ENCODE data around the gene GPR151. TPM values are rescaled to one million over a fixed set of nuclear protein-coding genes. Genes with fewer than 3 reads are reported as not detected.

The GPR151 gene
- total RNA-seq, 2 donors from 2014 or later = 5.1 to 13.6 TPM

- Mint-ChIP-seq H3K27me3 (ENCODE audit: insufficient read depth) (no peaks in the 10 kb centered on the region), H3K4me1 (peaks cover 5% of the 10 kb centered on the region), H3K27ac (no peak overlapping the region), H3K4me3 (no peak overlapping the region), H3K9me3 (no peaks in the 10 kb centered on the region), H3K36me3 (ENCODE audit: low read depth) (peaks cover 35% of the 10 kb centered on the region)
- H3K36me3 ChIP-seq (ENCODE audit: control insufficient read depth, insufficient read depth, low read length) = peaks cover 89% of the 10 kb centered on the region
- H3K4me3 ChIP-seq (ENCODE audit: low read length) = no peak overlapping the region
- TF ChIP-seq CTCF (conservative IDR thresholded peaks at IDR 0.05) = no peak
- H3K4me1 ChIP-seq (ENCODE audit: control insufficient read depth, insufficient read depth, low read length) = no peaks in the 10 kb centered on the region
- 98% methylated on average over 4 of the region's 4 CpGs; no CpG with 5 or more reads in 1 of the 2 experiments for WGBS, 2 experiments (ENCODE audit: insufficient coverage in 1 of 2, insufficient read length in 1 of 2)
- no peak for DNase-seq
- no peak overlapping the region for H3K9ac ChIP-seq (ENCODE audit: extremely low read depth, low read length, poor library complexity, severe bottlenecking)
- no peaks in the 10 kb centered on the region for H3K27me3 ChIP-seq (ENCODE audit: control insufficient read depth, insufficient read depth, low read length, poor library complexity, severe bottlenecking)
- H3K27ac ChIP-seq (ENCODE audit: low read depth, low read length) = no peak overlapping the region
- H3K9me3 ChIP-seq (ENCODE audit: control insufficient read depth, low read length) = no peaks in the 10 kb centered on the region
These were observed 16.3 kb downstream of the GPR151 start for GRCh38 chr5:146499680-146500079.

- Mint-ChIP-seq H3K4me1 (peaks cover 5% of the 10 kb centered on the region), H3K36me3 (ENCODE audit: low read depth) (peaks cover 36% of the 10 kb centered on the region), H3K4me3 (no peak overlapping the region), H3K27me3 (ENCODE audit: insufficient read depth) (no peaks in the 10 kb centered on the region), H3K27ac (no peak overlapping the region), H3K9me3 (no peaks in the 10 kb centered on the region)
- no peak for DNase-seq
- TF ChIP-seq CTCF (conservative IDR thresholded peaks at IDR 0.05) = no peak
- Histone ChIP-seq H3K9me3 (ENCODE audit: control insufficient read depth, low read length) (no peaks in the 10 kb centered on the region), H3K4me3 (ENCODE audit: low read length) (no peak overlapping the region), H3K9ac (ENCODE audit: extremely low read depth, low read length, poor library complexity, severe bottlenecking) (no peak overlapping the region), H3K4me1 (ENCODE audit: control insufficient read depth, insufficient read depth, low read length) (no peaks in the 10 kb centered on the region), H3K27ac (ENCODE audit: low read depth, low read length) (no peak overlapping the region), H3K27me3 (ENCODE audit: control insufficient read depth, insufficient read depth, low read length, poor library complexity, severe bottlenecking) (no peaks in the 10 kb centered on the region), H3K36me3 (ENCODE audit: control insufficient read depth, insufficient read depth, low read length) (peaks cover 82% of the 10 kb centered on the region)
- 78 to 85% methylated on average over 2 of the region's 2 CpGs for WGBS, 2 experiments (ENCODE audit: insufficient coverage in 1 of 2, insufficient read length in 1 of 2)
These were observed 21.3 kb downstream of the GPR151 start for GRCh38 chr5:146494656-146495055.

GRCh38 chr5:146490089-146490843, 25.7 kb downstream of the GPR151 start:
- no peaks in the 10 kb centered on the region for H3K9me3 ChIP-seq (ENCODE audit: control insufficient read depth, low read length)
- no peak for DNase-seq
- Mint-ChIP-seq H3K36me3 (ENCODE audit: low read depth) (peaks cover 59% of the 10 kb centered on the region), H3K9me3 (no peaks in the 10 kb centered on the region), H3K4me1 (no peaks in the 10 kb centered on the region), H3K4me3 (no peak overlapping the region), H3K27me3 (ENCODE audit: insufficient read depth) (no peaks in the 10 kb centered on the region), H3K27ac (peak overlapping the region; percentile 19)
- no peak overlapping the region for H3K27ac ChIP-seq (ENCODE audit: low read depth, low read length)
- 85 to 93% methylated on average over 3 of the region's 3 CpGs for WGBS, 2 experiments (ENCODE audit: insufficient coverage in 1 of 2, insufficient read length in 1 of 2)
- H3K27me3 ChIP-seq (ENCODE audit: control insufficient read depth, insufficient read depth, low read length, poor library complexity, severe bottlenecking) = no peaks in the 10 kb centered on the region
- peaks cover 85% of the 10 kb centered on the region for H3K36me3 ChIP-seq (ENCODE audit: control insufficient read depth, insufficient read depth, low read length)
- TF ChIP-seq CTCF (conservative IDR thresholded peaks at IDR 0.05) = no peak
- no peak overlapping the region for H3K9ac ChIP-seq (ENCODE audit: extremely low read depth, low read length, poor library complexity, severe bottlenecking)
- no peak overlapping the region for H3K4me3 ChIP-seq (ENCODE audit: low read length)
- H3K4me1 ChIP-seq (ENCODE audit: control insufficient read depth, insufficient read depth, low read length) = no peaks in the 10 kb centered on the region
